GM21381 (cell line): Measurements from ENCODE around the gene NUAK1.

Experiments used
- ATAC-seq: cut with Tn5 transposase; IDR thresholded peaks from one replicate; pipeline ENCODE4 v1.9.1; 2021; ENCODE audit warnings: mild to moderate bottlenecking, moderate library complexity; ENCODE audit not compliant: unreplicated experiment

NUAK1 gene

DNA sequence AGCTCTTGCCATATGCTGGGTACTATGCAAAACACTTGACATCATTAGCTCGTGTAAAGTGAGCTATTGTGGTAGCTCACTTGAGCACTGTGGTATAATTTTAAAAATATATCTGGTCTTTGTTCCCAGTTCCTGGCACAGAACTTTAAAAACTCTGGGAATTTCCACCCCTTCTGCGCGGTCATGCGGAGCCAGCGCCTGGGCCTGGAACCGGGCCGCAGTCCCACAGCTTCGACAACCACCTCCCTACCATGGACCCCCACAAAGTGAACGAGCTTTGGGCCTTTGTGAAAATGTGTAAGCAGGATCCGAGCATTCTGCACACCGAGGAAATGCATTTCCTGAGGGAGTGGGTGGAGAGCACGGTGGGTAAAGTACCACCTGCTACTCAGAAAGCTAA, 123.1 kb downstream of the NUAK1 start:
- no peak for ATAC-seq

DNA sequence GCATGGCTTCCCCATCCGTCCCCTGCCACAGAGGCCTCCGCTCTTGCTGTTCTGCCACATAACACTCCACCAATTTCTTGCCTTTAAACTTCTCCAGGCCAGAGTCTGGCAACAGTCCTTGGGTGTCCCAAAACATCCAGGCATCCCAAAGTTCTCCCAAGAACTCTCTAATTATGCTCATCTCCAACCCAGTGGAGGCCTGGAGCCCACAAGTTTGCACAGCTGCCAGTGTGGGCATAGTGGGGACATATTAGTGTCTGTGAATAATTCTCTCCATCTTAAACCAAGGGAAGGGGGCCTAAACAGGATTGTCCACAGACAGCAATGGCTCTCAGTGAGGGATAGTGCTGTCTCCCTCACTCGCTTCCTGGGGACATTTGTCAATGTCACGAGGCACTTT, 124.8 kb downstream of the NUAK1 start:
- ATAC-seq = no peak
